ENCODE measurements around the gene ZNF394.

Gene ZNF394

DNA sequence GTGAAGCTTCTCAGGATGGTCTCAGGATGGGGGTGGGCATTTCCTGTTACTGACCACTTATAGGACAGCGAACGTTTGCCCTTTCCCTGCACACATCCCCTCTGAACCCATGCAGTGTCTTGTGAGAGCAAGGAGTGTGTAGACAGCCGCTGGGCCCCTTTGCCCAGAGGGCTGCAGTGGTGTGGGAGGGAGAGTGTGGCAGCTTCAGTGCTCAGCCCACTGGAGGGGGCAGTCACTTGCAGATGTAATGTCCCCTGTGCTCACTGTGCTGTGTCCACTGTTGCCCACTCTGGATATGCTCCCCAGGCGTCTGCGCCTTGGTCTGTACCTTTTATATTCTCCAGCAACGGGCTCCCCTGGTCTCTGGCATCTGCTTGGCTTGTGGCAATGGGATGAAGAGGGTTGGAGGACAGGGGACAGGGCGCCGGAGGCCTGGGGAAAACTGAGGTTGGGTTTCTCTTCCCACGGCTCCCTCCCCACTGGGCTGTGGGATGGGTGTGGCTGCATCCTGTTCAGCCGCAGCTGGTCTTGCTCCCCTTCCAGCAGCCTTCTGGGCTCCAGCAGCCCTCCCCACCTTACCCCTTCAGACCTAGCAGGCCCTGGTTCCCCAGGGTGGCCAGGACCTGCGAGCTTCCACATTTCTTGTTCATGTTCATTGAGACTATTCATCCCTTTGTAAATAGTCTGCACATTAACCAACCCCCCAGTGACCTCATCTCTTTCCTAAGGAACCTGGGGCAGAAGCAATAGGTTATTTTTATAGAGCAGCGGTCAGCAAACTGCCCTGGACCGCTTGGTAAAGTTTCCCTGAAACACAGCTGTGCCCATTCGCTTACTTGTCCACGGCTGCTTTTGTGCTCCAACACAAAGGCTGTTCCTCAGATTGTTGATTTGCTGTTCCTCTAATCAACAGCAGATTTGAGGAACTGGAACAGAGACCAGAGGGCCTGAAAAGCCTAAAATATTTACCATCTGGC is 21.3 kb downstream of the ZNF394 start:
- ATAC-seq (replicated peaks; ENCODE audit: extremely low read depth, poor library complexity, severe bottlenecking) (no peak), DNase-seq (ENCODE audit: low spot score in 2 of 2) (no peak)
- H3K36me3 Mint-ChIP-seq (ENCODE audit: insufficient read depth), result peaks cover 22% of the 10 kb centered on the region
- H3K4me3 Mint-ChIP-seq, result peak overlapping the region; percentile 40
- no peaks in the 10 kb centered on the region for H3K27me3 Mint-ChIP-seq
- peaks cover 22% of the 10 kb centered on the region for H3K4me1 Mint-ChIP-seq
- no peaks in the 10 kb centered on the region for H3K9me3 Mint-ChIP-seq
- peak overlapping the region; percentile 72 for H3K27ac Mint-ChIP-seq (ENCODE audit: low read depth)

DNA sequence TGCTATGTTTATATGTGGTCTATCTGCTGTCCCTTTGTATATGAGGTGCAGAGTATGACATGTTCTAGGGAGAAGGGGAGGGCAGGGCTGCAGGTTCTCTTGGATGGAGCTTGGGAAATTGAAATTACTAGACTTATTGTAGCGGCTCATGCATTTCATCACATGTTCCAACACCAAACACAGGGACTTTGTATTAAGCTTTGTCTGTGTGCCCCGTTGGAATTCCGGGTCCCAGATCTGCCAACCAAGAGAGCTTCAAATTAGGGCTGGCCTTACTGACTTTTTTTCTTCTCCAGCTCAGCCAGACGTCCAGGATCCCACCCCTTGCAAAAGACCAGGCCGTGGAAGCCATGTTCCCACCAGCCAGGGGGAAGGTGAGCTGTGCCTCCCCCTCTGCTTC is 24.0 kb downstream of the ZNF394 start:
- H3K4me3 Mint-ChIP-seq, result no peak overlapping the region
- ATAC-seq (replicated peaks; ENCODE audit: extremely low read depth, poor library complexity, severe bottlenecking), result no peak
- DNase-seq (ENCODE audit: low spot score in 2 of 2), result no peak
- no peaks in the 10 kb centered on the region for H3K9me3 Mint-ChIP-seq
- H3K4me1 Mint-ChIP-seq, result peaks cover 40% of the 10 kb centered on the region
- peaks cover 21% of the 10 kb centered on the region for H3K36me3 Mint-ChIP-seq (ENCODE audit: insufficient read depth)
- no peaks in the 10 kb centered on the region for H3K27me3 Mint-ChIP-seq
- H3K27ac Mint-ChIP-seq (ENCODE audit: low read depth), result no peak overlapping the region

DNA sequence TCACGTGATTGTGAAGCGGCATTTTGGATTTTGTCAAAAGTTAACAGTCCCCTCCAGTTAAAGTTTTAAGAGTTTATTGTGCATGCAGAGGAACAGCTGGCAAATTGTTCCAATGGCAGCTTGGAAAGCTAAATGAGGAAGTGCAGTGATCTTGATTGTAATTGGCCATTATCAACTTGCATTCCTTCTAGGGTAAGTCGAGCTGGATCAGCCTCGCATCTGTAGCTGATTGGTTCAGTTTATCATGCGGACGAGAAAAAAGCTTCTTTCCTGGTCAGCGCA is 26.8 kb downstream of the ZNF394 start:
- H3K36me3 Mint-ChIP-seq (ENCODE audit: insufficient read depth), result peaks cover 16% of the 10 kb centered on the region
- peak overlapping the region; percentile 90 for H3K27ac Mint-ChIP-seq (ENCODE audit: low read depth)
- no peaks in the 10 kb centered on the region for H3K9me3 Mint-ChIP-seq
- ATAC-seq (replicated peaks; ENCODE audit: extremely low read depth, poor library complexity, severe bottlenecking) (no peak), DNase-seq (ENCODE audit: low spot score in 2 of 2) (no peak)
- peaks cover 28% of the 10 kb centered on the region for H3K4me1 Mint-ChIP-seq
- H3K27me3 Mint-ChIP-seq, result no peaks in the 10 kb centered on the region
- H3K4me3 Mint-ChIP-seq, result peak overlapping the region; percentile 96

DNA sequence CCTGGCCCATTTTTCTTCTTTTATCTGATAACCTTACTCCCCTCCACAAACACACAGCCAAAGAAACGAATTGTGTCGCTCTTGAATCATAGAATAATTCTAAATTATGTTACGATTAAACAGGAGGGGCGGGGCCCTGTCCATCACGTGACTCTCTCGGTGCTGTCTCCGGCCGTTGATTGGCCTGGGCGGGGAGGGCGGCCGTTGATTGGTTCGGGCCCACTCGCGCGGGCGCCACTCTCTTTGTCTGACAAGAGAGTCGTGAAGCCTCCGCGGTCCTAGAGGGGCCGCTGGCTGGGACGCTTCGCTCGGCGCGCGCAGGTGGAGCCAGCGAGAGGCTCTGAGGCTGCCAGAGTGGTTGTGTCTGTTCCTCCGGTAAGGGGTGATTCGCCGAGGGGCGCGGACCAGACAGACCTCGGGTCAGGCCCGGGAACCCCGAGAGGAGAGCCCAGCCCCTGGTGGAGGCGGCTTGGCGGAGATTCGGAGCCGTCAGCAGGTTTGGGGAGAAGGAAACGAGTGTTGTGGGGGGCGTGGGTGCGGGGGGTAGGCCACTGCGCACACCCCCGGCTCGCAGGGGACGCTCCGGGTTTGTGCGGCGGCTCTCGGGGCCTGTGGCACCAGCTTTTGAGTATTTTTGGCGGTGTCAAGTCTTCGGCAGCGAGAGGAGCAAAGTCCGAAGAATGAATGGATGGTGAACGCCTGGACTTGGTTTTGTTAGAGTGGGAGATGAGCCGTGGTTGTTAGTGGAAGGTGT is 27.3 kb downstream of the ZNF394 start, which contains the start of gene ZNF789:
ZNF789 (plus strand) TSS at position 330 of the 754 bp plus-strand sequence. CDS start 3,567 bp downstream, outside the sequence.
- H3K9me3 Mint-ChIP-seq, result no peaks in the 10 kb centered on the region
- peaks cover 24% of the 10 kb centered on the region for H3K4me1 Mint-ChIP-seq
- H3K27ac Mint-ChIP-seq (ENCODE audit: low read depth), result peak within 1 kb of the TSS; percentile 90
- peaks cover 15% of the 10 kb centered on the region for H3K36me3 Mint-ChIP-seq (ENCODE audit: insufficient read depth)
- H3K4me3 Mint-ChIP-seq, result peak within 1 kb of the TSS; percentile 96
- DNase-seq (ENCODE audit: low spot score in 2 of 2) (peak; percentile 90 to 95), ATAC-seq (replicated peaks; ENCODE audit: extremely low read depth, poor library complexity, severe bottlenecking) (peak; percentile 98)
- no peaks in the 10 kb centered on the region for H3K27me3 Mint-ChIP-seq

DNA sequence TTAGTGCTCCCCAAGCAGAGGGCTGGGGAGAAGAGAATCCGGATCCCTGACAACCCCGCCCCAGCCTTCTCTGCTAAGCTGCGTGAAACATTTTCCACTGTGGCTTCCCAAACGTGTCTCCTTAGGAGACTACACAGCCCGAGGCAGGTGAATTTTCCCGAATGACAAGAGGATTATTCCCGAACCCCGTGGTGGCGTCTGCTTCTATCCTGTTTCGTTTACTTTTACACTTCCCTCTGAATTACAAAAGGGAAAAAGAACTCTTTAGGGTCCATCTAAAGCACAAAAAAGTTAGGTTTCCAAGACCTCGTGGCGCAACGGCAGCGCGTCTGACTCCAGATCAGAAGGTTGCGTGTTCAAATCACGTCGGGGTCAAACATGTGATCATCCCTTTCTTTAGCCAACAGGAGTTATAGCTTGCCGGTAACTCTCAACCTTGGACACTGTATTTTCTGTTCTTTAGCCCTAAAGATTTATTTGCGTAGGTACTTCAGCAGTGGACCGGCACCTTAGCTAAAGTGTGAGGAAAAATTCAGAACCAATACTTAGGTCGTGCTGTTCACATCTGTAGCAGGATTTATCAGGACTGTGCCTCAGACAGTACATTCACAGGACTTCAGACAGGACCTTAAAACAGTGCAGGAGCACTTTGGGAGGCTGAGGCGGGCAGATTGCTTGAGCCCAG is 30.6 kb downstream of the ZNF394 start:
- Mint-ChIP-seq H3K4me3 (no peak overlapping the region), H3K27ac (ENCODE audit: low read depth) (no peak overlapping the region), H3K9me3 (no peaks in the 10 kb centered on the region), H3K27me3 (no peaks in the 10 kb centered on the region), H3K36me3 (ENCODE audit: insufficient read depth) (peaks cover 22% of the 10 kb centered on the region), H3K4me1 (peaks cover 37% of the 10 kb centered on the region)
- ATAC-seq (replicated peaks; ENCODE audit: extremely low read depth, poor library complexity, severe bottlenecking) (no peak), DNase-seq (ENCODE audit: low spot score in 2 of 2) (no peak)

DNA sequence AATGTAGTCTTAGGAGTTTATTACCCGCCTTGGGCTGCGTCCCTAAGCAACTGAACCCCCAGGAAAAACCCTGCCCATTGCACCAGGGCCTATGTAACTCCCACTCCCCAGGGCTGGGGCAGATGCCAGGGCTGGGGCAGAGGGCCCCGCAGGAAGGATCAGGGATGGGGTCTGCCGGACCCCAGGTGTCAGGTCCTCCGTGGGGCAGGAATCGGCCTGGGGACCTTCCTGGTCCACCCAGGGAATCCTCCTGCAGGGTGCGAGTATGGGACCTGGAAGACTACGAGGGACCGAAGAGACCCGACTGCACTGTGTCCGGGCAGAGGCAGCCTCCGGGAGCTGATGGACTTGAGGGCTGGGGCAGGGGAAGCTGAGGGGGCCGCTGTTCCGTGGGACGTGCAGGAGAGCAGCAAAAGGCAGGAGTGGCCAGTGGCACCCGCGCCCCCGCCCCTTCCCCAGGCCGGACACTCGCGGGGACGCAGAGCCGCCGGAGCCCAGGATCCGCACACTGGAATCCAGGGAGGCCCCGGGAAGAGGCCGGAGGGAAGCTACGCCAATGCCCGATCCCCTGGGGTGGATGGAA is 31.7 kb downstream of the ZNF394 start:
- DNase-seq (ENCODE audit: low spot score in 2 of 2), result no peak
- peaks cover 24% of the 10 kb centered on the region for H3K36me3 Mint-ChIP-seq (ENCODE audit: insufficient read depth)
- H3K27me3 Mint-ChIP-seq, result no peaks in the 10 kb centered on the region
- no peaks in the 10 kb centered on the region for H3K9me3 Mint-ChIP-seq
- no peak for ATAC-seq (replicated peaks; ENCODE audit: extremely low read depth, poor library complexity, severe bottlenecking)
- peaks cover 45% of the 10 kb centered on the region for H3K4me1 Mint-ChIP-seq
- no peak overlapping the region for H3K27ac Mint-ChIP-seq (ENCODE audit: low read depth)
- H3K4me3 Mint-ChIP-seq, result peak overlapping the region; percentile 13

DNA sequence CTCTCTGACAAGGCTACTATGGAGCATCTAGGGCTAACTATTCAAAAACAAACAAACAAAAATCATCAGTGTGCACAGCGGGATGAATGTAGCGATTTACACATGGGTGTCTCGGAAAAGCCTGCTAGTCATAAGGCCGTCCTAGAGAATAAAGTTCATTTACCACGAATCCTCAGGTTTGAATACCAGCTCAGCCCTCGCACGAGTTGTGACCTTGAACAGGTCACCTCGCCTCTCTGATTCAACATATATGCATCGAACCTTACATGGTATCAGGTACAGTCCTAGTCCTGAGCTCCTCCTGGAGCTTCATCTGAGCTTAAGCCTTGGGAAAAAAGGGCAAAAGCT is 34.7 kb downstream of the ZNF394 start:
- Mint-ChIP-seq H3K27me3 (no peaks in the 10 kb centered on the region), H3K9me3 (no peaks in the 10 kb centered on the region), H3K4me3 (peak overlapping the region; percentile 86), H3K27ac (ENCODE audit: low read depth) (peak overlapping the region; percentile 80), H3K4me1 (peaks cover 36% of the 10 kb centered on the region), H3K36me3 (ENCODE audit: insufficient read depth) (peaks cover 10% of the 10 kb centered on the region)
- DNase-seq (ENCODE audit: low spot score in 2 of 2), result no peak
- no peak for ATAC-seq (replicated peaks; ENCODE audit: extremely low read depth, poor library complexity, severe bottlenecking)

DNA sequence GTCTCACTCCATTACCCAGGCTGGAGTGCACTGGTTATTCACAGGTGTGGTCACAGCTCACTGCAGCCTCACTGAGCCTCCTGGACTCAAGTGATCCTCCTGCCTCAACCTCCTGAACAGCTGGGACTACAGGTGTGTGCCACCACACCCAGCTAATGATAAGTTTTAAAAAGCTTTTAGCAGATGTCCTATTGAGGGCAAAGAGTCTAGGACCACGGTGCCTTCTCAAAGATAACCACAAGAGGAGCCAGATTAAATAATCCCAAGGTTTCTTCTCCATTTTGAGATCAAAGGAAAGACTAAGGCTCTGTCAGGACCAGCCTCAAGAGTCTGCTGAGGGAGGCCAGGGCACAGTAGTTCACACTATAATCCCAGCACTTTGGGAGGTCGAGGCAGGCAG is 38.9 kb downstream of the ZNF394 start:
- H3K36me3 Mint-ChIP-seq (ENCODE audit: insufficient read depth), result peaks cover 17% of the 10 kb centered on the region
- H3K27ac Mint-ChIP-seq (ENCODE audit: low read depth), result no peak overlapping the region
- no peak overlapping the region for H3K4me3 Mint-ChIP-seq
- H3K4me1 Mint-ChIP-seq, result peaks cover 42% of the 10 kb centered on the region
- H3K9me3 Mint-ChIP-seq, result no peaks in the 10 kb centered on the region
- ATAC-seq (replicated peaks; ENCODE audit: extremely low read depth, poor library complexity, severe bottlenecking) (no peak), DNase-seq (ENCODE audit: low spot score in 2 of 2) (no peak)
- H3K27me3 Mint-ChIP-seq, result no peaks in the 10 kb centered on the region

DNA sequence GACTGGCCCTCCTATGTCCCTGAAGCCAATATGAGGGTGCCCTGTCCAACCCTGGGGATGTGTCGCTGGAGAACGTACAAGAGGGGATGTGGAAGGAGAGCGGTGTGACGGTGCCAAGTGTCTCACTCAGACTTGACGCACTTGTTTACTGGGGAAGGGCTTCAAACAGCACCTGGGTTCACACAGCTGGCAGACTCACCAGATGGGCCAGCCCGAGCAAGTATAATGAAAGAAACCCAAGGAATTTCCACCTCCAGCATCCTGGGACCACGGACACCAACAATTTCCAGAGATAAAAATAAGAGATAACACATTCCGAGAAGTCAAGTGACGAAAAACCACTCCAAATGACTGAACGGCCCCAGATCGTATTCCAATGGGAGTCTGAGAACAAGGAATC is 39.4 kb downstream of the ZNF394 start:
- Mint-ChIP-seq H3K4me3 (no peak overlapping the region), H3K4me1 (peaks cover 36% of the 10 kb centered on the region), H3K27me3 (no peaks in the 10 kb centered on the region), H3K9me3 (no peaks in the 10 kb centered on the region), H3K27ac (ENCODE audit: low read depth) (peak overlapping the region; percentile 35), H3K36me3 (ENCODE audit: insufficient read depth) (peaks cover 15% of the 10 kb centered on the region)
- ATAC-seq (replicated peaks; ENCODE audit: extremely low read depth, poor library complexity, severe bottlenecking) (no peak), DNase-seq (ENCODE audit: low spot score in 2 of 2) (no peak)

DNA sequence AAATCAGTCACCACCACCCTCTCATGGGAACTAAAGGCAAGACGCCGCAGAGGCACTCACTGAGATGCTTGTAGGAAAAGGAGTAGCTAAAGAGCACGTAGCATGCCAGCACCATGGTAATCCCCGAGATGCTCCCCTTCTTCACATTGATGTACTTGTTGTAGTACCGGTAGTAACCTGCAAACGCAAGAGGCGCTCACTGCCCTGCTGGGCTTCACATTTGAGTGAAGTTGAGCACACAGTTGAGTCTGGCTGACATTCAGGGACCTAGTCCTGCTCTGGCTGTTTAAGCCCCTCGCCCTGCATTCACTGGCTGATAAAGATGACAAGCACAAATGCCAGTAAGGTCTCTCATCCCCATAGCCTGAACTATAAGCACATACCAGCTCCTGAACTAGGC is 41.0 kb downstream of the ZNF394 start:
- Mint-ChIP-seq H3K36me3 (ENCODE audit: insufficient read depth) (peaks cover 13% of the 10 kb centered on the region), H3K9me3 (no peaks in the 10 kb centered on the region), H3K4me1 (peaks cover 23% of the 10 kb centered on the region), H3K27ac (ENCODE audit: low read depth) (peak overlapping the region; percentile 39), H3K27me3 (no peaks in the 10 kb centered on the region), H3K4me3 (no peak overlapping the region)
- DNase-seq (ENCODE audit: low spot score in 2 of 2) (no peak), ATAC-seq (replicated peaks; ENCODE audit: extremely low read depth, poor library complexity, severe bottlenecking) (no peak)

DNA sequence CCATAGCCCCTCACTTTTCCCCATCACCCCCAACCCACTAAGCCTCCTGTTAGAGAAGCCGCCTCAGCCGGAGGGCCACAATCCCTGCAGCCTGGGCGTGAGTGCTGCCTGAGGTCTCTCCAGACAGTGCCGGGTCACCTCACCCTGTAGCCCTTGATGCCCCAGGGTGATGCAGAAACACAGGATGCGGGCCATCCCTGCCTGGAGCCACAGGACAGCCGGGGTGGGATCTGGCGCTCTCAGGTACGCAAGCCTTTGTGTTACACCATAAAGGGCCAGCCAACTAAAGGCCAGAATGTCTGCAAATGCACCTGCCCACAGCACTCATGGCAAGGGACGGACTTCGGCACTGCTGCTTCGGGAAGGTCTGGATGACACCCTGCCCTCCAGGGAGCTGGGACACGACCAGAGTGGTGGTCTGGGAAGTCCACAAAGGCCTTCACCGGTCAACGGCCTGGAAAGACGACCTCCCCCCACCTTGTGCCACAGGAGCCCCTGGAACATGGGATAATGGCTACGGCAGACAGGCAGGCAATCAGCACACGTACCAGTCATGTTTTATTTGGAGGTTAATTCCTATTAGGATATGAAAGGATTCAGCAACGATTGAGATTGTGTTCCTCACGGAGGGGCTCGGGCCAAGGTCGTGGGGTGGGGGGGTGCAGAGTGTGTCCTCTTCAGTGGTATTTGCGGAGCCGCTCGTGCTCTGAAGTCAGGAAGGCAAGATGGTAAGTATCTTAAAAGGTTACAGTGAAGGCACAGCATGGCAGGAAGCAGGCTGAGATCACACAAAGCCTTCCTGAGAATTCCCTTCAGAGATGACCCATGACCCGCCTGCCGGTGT is 42.2 kb downstream of the ZNF394 start:
- peaks cover 12% of the 10 kb centered on the region for H3K36me3 Mint-ChIP-seq (ENCODE audit: insufficient read depth)
- H3K4me1 Mint-ChIP-seq, result peaks cover 16% of the 10 kb centered on the region
- H3K4me3 Mint-ChIP-seq, result no peak overlapping the region
- ATAC-seq (replicated peaks; ENCODE audit: extremely low read depth, poor library complexity, severe bottlenecking) (no peak), DNase-seq (ENCODE audit: low spot score in 2 of 2) (no peak)
- H3K9me3 Mint-ChIP-seq, result no peaks in the 10 kb centered on the region
- no peak overlapping the region for H3K27ac Mint-ChIP-seq (ENCODE audit: low read depth)
- H3K27me3 Mint-ChIP-seq, result no peaks in the 10 kb centered on the region
